MM.1S (cell line): ENCODE measurements around the gene NLGN1.

Source experiments
- EZH2 ChIP-seq: fragments of 300-600 bp; sonication (generic); optimal IDR thresholded peaks from 2 replicates; pipeline ENCODE3; 2017; ENCODE audit warnings: low read depth, mild to moderate bottlenecking, antibody characterized with exemption, low read length, mixed read lengths
- TF ChIP-seq, protein P1 (sequence below): fragments of 300-600 bp; sonication (generic); IDR thresholded peaks from 2 replicates; pipeline ENCODE4 v1.5.1; 2016; ENCODE audit warnings: antibody characterized with exemption, low read length, mixed read lengths

DNA sequence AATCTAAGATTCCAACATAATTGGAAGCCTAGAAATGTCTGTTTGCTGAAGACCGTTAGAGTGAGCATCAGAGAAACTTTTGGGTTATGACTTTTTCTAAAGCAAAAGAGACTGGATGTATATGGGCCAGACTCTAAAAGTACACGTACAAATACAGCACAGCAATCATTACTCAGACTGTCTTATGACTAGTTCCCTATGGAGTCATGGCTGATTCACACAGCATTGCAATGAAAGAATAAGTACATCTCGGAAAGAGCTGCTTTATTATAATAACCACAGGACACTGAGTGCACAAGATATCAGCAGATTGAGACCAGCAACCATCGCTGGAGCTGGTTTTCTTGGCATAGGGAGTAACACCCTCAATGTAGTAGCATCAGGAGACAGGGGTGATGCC lies 618.6 kb downstream of the NLGN1 start:
- TF ChIP-seq, protein P1, sequence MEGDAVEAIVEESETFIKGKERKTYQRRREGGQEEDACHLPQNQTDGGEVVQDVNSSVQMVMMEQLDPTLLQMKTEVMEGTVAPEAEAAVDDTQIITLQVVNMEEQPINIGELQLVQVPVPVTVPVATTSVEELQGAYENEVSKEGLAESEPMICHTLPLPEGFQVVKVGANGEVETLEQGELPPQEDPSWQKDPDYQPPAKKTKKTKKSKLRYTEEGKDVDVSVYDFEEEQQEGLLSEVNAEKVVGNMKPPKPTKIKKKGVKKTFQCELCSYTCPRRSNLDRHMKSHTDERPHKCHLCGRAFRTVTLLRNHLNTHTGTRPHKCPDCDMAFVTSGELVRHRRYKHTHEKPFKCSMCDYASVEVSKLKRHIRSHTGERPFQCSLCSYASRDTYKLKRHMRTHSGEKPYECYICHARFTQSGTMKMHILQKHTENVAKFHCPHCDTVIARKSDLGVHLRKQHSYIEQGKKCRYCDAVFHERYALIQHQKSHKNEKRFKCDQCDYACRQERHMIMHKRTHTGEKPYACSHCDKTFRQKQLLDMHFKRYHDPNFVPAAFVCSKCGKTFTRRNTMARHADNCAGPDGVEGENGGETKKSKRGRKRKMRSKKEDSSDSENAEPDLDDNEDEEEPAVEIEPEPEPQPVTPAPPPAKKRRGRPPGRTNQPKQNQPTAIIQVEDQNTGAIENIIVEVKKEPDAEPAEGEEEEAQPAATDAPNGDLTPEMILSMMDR: no peak
- TF ChIP-seq EZH2: no peak
